ENCODE data around the gene NT5DC1.
"Not testable (repeated sequence)": the region's sequence is repeated elsewhere in the genome, so short reads cannot be mapped to it uniquely, and the experiment has no call there.

The NT5DC1 gene

DNA sequence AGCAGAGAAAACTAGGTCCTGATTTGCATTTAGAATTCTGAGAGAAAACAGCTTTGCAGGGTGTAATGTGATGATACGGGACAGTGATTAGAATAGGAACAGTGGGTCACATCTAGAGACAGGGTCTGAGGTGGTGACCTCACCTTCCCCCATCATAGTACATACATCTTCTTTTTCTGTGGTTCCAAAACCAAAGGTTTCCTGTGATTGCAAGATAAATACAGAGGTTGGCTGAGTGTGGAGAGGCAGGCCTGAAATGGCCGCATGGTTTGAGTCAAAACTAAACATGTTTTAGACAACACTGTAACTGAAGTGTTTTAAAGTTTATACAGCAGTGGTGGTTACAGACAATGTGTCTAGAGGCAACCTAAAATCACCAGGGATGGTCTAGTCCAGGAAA lies 10.4 kb upstream of the NT5DC1 start:
- no peak for DNase-seq (ENCODE audit: low read depth, low spot score)

DNA sequence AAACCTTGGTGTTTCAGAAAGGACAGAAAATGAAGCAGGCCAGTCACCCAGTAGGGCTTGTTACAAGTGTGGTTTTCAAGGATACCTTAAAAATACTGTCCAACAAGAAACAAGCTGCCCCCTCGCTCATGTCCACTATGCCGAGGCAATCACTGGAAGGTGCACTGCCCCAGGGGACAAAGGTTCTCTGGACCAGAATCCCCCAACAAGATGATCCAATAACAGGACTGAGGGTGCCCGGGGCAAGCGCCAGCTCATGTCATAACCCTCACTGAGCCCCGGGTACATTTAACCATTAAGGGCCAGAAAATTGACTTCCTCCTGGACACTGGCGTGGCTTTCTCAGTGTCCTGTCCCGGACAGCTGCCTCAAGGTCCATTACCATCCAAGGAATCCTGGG lies 6.6 kb upstream of the NT5DC1 start:
- DNase-seq (ENCODE audit: low read depth, low spot score): no peak

DNA sequence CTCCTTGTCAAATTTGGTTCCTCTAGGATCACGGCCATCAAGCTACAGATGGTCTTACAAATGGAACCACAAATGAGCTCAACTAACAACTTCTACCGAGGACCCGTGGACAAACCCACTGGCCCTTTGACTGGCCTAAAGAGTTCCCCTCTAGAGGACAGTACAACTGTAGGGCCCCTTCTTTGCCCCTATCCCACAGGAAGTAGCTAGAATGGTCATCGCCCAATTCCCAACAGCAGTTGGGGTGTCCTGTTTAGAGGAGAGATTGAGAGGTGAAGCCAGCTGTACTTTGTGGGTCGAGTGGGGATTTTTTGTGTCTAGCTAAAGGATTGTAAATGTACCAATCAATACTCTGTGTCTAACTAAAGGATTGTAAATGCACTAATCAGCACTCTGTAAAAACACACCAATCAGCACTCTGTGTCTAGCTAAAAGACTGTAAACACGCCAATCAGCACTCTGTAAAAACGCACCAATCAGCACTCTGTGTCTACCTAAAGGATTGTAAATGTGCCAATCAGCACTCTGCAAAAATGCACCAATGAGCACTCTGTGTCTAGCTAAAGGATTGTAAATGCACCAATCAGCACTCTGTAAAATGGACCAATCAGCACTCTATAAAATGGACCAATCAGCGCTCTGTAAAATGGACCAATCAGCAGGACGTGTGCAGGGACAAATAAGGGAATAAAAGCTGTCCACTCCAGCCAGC lies 4.4 kb upstream of the NT5DC1 start:
- not testable (repeated sequence) for DNase-seq (ENCODE audit: low read depth, low spot score)

DNA sequence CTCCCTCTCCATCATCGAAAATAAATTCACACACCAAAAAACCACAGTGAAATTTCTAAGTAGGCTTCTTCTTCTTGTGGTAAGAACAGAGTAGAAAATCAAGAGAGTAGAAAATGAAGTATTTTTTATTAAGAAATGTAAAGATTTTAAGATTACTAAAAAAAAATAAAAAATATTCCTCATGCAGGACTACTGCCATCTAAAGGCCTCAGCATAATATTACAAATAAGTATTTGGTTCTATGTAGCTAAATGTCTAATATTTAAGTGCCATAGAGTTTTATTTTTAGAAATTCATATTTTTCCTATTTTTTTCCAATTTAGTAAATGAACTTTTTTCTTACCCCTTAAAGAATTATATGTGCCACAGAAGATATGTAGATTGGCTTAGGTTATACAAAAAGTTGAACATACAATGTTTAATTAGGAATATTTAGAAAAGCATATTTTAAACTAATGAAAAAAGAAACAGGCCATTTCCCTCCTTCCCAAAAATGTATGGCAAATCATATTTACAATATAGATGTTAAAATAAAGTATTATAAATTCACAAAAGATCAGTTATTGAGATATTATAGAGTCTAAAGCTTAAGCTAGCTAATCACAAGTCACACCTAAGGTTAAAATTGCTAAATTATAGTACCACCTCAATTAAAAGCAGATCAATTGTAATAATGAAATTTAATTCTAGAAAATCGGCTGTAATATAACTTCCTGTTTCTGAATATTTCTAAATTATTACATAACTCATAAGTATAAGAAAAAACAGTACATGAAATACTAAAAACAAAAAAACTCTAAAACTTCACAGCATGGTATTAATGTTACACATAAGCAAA lies 3.5 kb upstream of the NT5DC1 start:
- DNase-seq (ENCODE audit: low read depth, low spot score): no peak

DNA sequence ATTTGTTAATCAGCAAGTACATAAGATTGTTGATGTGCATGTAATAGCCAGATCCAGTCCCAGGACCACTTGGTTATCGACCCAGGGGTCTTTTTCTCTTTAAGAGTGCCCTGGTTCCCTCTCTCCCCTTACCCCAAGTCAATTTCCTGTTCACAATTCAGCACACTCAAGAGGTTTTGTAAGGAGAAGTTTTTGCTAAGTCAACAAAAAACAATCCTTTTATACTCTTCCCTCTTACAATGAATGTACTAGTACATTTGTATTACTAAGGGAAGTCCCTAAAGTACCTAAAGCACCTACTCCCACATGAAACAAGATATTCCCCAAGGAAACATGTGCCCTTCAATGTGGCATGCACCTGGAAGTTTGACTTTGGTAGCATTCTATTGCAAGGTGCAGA lies 1.6 kb upstream of the NT5DC1 start:
- no peak for DNase-seq (ENCODE audit: low read depth, low spot score)

DNA sequence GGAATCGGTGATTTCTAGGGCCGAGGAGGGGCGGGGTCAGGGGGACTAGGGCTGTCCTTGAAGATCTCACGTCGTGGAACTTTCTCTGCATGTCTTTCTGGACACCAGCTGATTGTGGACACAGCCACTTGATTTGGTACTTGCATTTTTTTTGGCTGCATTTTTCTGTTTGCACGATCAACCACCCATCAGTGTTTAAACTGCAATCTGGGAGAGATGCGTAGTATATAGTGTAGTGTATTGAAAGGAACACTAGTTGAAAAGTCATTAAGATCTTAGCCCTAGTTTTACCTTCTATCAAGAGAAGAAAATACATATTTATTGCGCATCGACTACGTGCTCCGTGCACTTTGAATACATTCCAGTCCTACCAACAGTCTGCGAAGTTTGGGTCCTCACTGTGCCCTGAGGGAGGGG lies 657 bp downstream of the NT5DC1 start:
- no peak for DNase-seq (ENCODE audit: low read depth, low spot score)

DNA sequence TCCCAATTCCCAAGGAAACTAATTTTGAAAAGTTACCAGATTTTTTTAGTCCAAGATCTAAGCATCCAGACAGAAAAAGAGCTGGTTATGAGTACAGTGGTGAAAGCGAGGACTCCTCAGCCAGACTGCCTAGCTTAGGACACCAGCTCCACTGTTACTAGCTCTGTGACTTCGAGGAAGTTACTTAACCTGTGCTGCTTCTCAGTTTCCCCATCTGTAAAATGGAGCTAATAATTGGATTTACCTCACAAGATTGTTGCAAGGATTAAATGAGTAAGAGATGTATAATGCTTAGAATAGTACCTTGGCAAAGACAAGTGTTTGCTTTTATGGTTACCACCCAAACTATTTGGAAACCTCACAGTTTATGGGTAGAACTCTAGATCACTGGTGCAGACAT lies 1.1 kb downstream of the NT5DC1 start:
- DNase-seq (ENCODE audit: low read depth, low spot score): no peak

DNA sequence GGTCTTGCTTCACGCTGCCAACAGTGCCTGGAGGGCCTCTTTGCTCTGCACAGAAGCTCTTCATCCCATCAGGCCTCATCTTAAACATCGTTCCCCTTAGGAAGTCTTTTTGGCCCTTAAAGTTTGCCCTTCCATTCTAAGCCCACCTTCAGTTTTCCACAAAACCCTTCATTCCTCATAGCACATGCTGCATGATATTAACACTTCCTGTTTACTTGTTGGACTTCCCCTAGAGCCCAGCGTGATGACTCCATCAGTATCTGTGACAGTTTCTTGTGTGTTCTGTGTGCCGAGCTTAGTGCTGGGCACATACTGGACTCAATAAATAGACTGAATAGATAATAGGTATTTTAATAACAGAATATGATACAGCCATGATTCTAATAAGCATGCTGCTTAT lies 2.2 kb downstream of the NT5DC1 start:
- DNase-seq (ENCODE audit: low read depth, low spot score): no peak

DNA sequence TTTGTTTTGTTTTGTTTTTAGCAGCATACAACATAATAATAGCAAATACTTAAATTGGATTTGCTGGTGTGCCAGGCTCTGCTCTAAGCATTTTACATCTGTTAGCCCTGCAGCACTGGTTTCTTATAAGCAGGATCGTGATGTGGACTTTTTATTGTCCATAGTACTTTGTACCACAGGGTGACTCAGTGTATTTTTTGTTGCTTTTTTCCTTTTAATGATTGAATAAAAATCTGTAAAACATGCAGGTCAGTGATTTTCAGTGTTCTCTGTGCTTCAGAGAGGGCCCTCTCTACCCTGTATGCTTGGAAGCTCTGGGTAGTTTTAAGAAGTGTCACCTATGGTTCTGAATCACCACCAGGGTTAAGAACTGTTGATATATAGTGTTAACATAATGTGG lies 4.0 kb downstream of the NT5DC1 start:
- DNase-seq (ENCODE audit: low read depth, low spot score): no peak

DNA sequence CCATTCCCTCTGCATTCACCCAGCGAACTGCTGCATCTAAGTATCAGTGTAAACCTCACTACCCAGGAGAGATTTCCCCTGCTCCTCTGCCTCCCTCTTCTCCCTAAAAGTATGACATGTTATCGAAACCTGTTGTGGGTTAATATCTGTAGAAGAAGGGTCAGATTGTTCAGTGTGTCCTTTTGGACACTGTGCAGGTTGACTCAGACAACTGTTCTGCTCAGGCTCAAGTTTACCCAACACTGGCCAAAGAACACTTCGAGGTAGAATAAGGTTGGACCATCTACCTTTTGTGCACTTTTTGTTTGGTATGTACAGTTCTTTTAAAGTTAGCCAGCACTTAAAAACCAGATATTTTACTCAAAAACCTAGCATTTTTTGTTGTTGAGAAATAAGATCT lies 4.6 kb downstream of the NT5DC1 start:
- DNase-seq (ENCODE audit: low read depth, low spot score): no peak

DNA sequence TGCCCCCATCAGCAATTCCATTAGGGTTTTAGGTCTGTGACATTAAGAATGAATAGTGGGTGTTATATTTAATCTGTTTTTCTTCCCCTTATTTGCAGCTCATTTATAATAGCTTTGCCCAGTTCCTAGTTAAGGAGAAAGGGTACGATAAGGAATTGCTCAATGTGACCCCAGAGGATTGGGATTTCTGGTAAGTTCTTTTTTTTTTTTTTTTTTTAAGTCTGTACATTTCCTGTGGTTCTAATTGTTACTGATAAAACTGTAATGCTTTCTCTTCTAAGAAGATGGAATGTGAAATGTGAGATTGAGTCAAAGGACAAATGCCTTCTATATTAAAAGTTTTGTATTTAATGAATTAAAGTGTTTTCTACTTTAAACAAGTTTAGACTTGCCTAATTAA lies 5.5 kb downstream of the NT5DC1 start:
- DNase-seq (ENCODE audit: low read depth, low spot score): no peak

DNA sequence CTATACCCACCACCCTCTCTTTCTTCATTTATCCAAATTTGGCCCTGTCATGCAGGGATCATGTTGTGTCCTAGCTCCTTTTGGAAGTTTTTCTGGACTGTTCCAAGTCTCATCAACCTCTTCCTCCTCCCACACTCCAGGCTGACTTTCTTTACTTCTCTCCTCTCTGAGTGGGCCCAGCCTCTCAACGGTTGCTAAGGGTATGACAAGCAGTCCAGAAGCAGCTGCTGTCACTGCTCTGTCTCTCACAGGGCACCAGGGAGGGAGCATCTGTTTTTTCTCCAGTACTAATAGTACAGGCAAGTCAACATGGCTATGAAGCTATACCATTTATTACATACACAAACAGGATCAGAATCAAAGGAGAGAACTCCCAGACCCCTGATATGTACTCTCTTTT lies 8.2 kb downstream of the NT5DC1 start:
- DNase-seq (ENCODE audit: low read depth, low spot score): no peak

DNA sequence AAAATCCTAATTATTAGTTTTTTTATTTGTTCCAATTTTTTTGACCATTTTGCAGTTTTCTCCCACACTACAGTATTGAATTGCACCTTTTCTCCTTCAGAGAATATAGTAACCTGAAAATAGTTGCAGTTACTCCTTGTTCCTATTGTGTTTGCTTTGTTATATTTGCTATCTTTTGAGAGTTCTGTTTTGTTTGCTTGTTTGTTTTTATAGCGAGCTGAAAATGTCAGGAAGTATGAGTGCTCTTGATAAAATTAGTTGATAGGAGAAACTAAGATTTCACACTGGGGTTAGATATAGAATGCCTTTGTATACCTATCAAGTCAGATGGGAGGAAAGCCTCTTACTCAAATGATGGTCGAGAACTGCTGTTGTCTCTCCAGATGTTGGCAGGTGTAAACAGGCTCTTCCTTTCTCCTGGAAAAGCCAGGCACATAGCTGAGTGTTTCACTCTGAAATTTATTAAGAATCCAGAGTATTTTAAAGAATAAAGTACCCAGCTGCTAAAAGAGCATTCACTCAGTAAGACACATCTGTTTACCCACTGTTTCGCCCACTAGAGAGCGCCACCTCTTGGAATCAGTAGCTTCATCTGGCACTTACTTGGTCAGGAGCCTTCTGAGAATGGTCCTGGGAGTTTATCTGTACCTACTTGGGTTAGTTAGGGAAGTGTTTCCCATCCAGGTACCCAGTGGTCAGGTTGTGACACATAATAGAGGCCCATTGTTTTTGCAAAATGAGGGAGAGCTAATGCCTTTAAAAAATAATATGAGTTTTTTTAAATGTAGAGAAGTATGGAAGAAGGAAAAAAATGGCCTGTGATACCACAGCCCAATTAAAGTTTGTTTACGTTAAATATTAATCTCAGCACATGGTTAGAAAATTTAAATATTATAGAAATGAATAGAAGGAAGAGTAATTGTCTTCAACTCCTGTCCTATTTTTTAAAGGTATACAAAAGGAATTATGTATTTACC lies 11.2 kb downstream of the NT5DC1 start:
- DNase-seq (ENCODE audit: low read depth, low spot score): no peak

DNA sequence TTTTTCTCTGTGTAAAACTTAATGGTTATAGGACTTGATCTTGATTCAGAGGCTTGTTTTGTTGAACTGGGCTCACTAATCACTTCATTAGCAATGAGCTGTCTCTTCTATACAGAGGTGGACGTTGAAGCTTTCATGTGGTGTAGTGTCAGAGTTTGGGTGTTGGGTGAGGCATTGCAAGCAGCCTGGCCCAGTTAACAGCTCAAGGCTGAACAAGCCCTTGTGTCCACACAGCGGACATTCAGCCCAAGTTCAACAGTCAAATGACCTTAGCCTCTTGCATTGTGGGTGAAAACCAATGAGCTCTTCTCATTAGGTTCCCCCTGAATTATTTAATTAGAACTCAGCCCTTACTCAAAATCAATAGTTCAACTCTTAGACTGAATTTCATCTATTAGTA lies 12.7 kb downstream of the NT5DC1 start:
- DNase-seq (ENCODE audit: low read depth, low spot score): no peak

DNA sequence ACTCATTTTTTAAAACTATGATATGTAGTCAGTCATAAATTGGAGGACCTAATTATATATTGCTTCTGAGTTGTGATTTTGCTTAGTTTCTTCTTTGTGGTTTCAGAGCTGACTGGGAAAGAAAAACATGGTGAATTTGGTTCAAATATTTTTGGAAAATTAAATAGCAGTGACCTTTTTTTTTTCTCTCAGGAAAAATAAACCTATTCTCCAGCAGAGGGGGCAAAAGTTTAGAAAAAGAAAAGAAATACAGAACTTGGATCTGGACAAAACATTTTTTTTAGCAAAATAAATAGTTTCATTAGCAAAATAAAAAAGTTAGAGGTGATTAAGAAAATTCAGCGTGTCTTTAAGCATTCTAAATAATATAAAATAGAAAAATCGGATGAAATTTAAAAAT lies 15.1 kb downstream of the NT5DC1 start:
- no peak for DNase-seq (ENCODE audit: low read depth, low spot score)

DNA sequence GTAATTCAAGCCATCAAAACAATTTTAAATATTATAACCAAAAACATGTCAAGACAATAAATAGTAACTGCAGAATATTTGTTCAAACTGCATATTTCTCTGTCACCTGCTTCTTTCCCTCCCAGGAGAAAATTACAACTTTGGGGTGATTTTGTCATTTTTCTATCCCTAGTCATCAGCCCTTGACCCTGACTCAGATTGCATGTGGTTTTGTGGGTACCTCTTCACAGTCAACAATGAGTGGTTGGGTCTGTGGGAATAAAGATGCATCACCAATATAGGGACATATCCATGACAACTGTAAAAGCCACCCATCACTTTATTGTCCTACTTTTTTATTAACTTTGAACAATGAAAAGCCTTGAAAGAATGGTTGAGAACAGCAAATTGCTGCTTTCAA lies 18.0 kb downstream of the NT5DC1 start:
- DNase-seq (ENCODE audit: low read depth, low spot score): no peak

DNA sequence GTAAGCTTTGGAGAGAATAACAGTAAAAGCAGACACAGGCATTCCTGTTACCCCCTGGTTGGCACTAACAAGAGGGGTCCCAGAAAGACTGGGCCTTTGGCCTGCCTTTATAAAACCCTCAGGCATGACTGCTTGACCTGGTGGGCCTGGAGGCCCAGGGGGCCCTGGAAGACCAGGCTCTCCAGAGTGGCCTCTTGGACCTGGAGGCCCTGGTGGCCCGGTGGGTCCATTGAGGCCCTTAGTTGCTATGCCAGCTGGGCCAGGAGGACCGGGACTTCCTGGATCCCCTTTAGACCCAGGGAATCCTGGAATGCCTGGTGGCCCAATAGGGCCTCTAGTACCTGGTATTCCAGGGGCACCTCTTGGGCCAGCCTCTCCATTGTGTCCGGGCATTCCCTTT lies 19.8 kb downstream of the NT5DC1 start:
- DNase-seq (ENCODE audit: low read depth, low spot score): no peak

DNA sequence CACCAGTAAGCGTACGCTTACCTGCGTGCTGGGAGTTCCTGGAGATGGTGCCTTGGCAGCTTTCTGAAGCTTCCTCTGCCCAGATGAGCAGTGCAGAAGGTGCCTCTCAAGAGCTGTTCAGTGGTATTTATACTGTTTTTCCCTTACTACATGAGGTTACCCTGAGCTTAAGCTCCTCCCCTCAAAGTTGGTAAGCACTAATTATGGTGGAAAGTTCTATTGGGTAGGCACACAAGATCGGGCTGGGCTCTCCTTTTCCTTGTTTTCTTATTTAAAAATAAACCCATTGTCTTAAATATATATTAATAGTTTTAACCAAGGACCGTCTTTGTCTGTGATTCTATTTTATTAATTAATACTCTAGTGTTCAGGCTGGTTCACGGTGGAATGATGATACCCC lies 25.4 kb downstream of the NT5DC1 start, which contains the start of gene COL10A1:
COL10A1 (minus strand) TSS at position 101 of the 400 bp plus-strand sequence. CDS start 640 bp downstream, outside the sequence.
- no peak for DNase-seq (ENCODE audit: low read depth, low spot score)

DNA sequence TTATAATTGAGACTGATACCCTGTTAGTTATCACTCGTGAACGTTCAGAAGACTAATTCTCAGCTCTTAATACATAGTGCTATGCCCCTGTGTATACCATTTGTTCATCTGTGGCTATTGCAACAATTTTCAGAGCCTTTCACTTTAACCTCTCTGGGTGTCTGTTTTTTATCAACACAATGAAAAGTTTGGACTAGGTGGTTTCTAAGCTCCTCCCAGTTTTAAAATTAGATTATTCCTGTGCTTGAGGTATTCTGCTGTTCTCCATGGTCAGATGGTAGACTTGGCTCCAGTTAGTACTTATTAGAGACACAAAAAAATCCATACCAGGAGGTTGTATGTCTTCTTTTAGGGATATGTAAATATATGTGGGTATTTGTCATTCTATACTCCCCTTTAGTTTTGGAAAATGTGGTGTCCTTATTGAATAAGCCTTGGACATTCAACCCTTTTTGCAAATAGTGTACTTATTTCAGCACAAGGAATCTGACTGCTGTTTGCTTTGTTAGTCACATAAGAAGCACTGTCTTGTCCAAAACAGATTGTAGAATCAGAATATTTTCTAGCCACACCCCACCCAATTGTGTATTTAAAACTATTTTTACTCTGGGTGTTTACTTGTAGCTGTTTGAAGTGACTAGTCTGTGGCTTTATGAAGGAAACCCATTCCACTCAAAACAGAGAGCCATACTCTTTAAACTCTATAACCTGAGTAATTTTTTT lies 27.3 kb downstream of the NT5DC1 start:
- DNase-seq (ENCODE audit: low read depth, low spot score): no peak

DNA sequence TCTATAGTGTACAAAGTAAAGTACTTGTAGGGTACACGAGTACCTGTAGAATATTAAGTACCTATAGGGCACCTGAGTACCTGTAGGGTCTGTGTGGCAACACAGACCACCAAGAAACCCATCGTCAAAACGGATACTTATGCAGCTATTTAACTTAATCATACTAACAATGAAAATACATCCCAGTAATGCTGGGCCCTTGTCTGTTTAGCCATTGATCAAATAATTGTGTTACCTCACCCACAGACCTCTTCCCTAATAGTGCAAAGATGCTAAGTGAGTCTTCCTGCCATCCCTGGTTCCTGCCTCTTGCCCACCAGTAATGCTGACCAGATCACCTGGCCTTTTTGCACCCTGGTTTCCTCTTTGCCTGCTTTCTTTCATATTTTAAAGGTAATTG lies 32.8 kb downstream of the NT5DC1 start:
- no peak for DNase-seq (ENCODE audit: low read depth, low spot score)

DNA sequence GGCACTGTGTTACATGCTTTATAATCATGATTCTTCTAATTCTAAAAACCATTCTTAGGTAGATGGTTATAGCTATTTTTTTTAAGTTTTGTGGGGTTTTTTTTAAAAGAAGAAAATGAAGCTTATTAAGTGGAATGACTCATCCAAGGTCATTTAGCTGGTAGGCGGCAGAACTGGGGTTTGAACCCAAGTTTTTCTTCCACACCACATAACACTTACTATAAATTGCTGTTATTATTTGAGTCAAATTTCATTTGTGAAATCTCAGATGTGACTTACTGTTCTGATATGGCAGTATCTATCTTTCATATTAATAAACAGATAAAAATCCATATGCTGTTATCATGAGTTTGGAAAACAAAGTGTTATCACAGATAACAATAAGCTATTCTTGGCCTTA lies 35.7 kb downstream of the NT5DC1 start:
- no peak for DNase-seq (ENCODE audit: low read depth, low spot score)
